Stimulated activated CD8-positive, alpha-beta memory T cell treated with anti-CD3 and anti-CD28 coated beads, Interleukin-15, amount 100 ng/mL, for 1 hour (primary cell): ENCODE results near the gene NDUFC2.
"Not testable (repeated sequence)": the region's sequence is repeated elsewhere in the genome, so short reads cannot be mapped to it uniquely, and the experiment has no call there.

ENCODE experiments used
- DNase-seq: peaks from one replicate; pipeline ENCODE4 v3.0.0-alpha.2; 2020; ENCODE audit warnings: low read depth

NDUFC2 gene

GRCh38 chr11:78054971-78055370 is 24.7 kb downstream of the NDUFC2 start:
- DNase-seq: no peak

GRCh38 chr11:78050964-78051831 is 28.5 kb downstream of the NDUFC2 start:
- DNase-seq: no peak

GRCh38 chr11:78049348-78049747 is 30.3 kb downstream of the NDUFC2 start:
- no peak for DNase-seq

- no peak for DNase-seq
These were observed 31.1 kb downstream of the NDUFC2 start for GRCh38 chr11:78048561-78048960.

GRCh38 chr11:78046486-78046854 is 33.2 kb downstream of the NDUFC2 start:
- no peak for DNase-seq

- DNase-seq: peak; percentile 48
These were observed 33.7 kb downstream of the NDUFC2 start for GRCh38 chr11:78045851-78046485.

- DNase-seq: no peak
These were observed 35.0 kb downstream of the NDUFC2 start for GRCh38 chr11:78044706-78045105.

- DNase-seq: no peak
These were observed 37.7 kb downstream of the NDUFC2 start for GRCh38 chr11:78041843-78042440.

GRCh38 chr11:78041380-78041719 is 38.3 kb downstream of the NDUFC2 start:
- DNase-seq: not testable (repeated sequence)

- no peak for DNase-seq
These were observed 38.8 kb downstream of the NDUFC2 start for GRCh38 chr11:78040691-78041379.

- no peak for DNase-seq
These were observed 39.6 kb downstream of the NDUFC2 start for GRCh38 chr11:78039919-78040671.

- no peak for DNase-seq
These were observed 40.2 kb downstream of the NDUFC2 start for GRCh38 chr11:78039391-78039918.

GRCh38 chr11:78038697-78039313 is 40.9 kb downstream of the NDUFC2 start:
- DNase-seq: no peak

- DNase-seq: no peak
These were observed 41.6 kb downstream of the NDUFC2 start for GRCh38 chr11:78037825-78038620.

- DNase-seq: no peak
These were observed 42.6 kb downstream of the NDUFC2 start for GRCh38 chr11:78037056-78037455.

- DNase-seq: no peak
These were observed 43.3 kb downstream of the NDUFC2 start for GRCh38 chr11:78036313-78036712.

GRCh38 chr11:78034623-78035022 is 45.0 kb downstream of the NDUFC2 start:
- no peak for DNase-seq

- no peak for DNase-seq
These were observed 46.6 kb downstream of the NDUFC2 start for GRCh38 chr11:78033040-78033439.

GRCh38 chr11:78032090-78032489 is 47.6 kb downstream of the NDUFC2 start:
- no peak for DNase-seq

- DNase-seq: no peak
These were observed 48.0 kb downstream of the NDUFC2 start for GRCh38 chr11:78031629-78032028.
